Trophoblast cell (in vitro differentiated cells and primary cell): ENCODE results near the gene ASB9.

Source experiments
- DNase-seq, 2 donors: peaks; one replicate each; pipeline ENCODE4 v3.0.0-alpha.2; 2016
- H2AFZ ChIP-seq: 2 replicates; pipeline ENCODE4 v1.6.1; 2013; ENCODE audit warnings: low read length, moderate library complexity, mild to moderate bottlenecking; ENCODE audit not compliant: insufficient read depth, poor library complexity
- H2AK5ac ChIP-seq: 2 replicates; pipeline ENCODE4 v1.6.1; 2013; ENCODE audit warnings: mild to moderate bottlenecking, low read length
- H2BK120ac ChIP-seq: 2 replicates; pipeline ENCODE4 v1.6.1; 2013; ENCODE audit warnings: low read length, mild to moderate bottlenecking, moderate library complexity; ENCODE audit not compliant: insufficient read depth, poor library complexity
- H2BK12ac ChIP-seq: 2 replicates; pipeline ENCODE4 v1.6.1; 2013; ENCODE audit warnings: mild to moderate bottlenecking, low read length, moderate library complexity
- H2BK5ac ChIP-seq: 2 replicates; pipeline ENCODE4 v1.6.1; 2013; ENCODE audit warnings: low read length, low read depth, moderate library complexity, mild to moderate bottlenecking; ENCODE audit not compliant: poor library complexity
- H3K14ac ChIP-seq: 2 replicates; pipeline ENCODE4 v1.6.1; 2013; ENCODE audit warnings: mild to moderate bottlenecking, low read length
- H3K18ac ChIP-seq: 2 replicates; pipeline ENCODE4 v1.6.1; 2013; ENCODE audit warnings: mild to moderate bottlenecking, low read length
- H3K23ac ChIP-seq: 2 replicates; pipeline ENCODE4 v1.6.1; 2013; ENCODE audit warnings: low read length
- H3K27ac ChIP-seq: 2 replicates; pipeline ENCODE4 v1.5.1; 2013; ENCODE audit warnings: low read depth, mild to moderate bottlenecking, inconsistent platforms, low read length, moderate library complexity
- H3K27me3 ChIP-seq: 2 replicates; pipeline ENCODE4 v1.6.1; 2013; ENCODE audit warnings: inconsistent platforms, mild to moderate bottlenecking, low read length, moderate library complexity; ENCODE audit not compliant: insufficient read depth
- H3K36me3 ChIP-seq, 2 experiments: 1 replicate in 1 of 2; 2 replicates in 1 of 2; pipeline ENCODE4 v1.6.1; 2013; ENCODE audit warnings: low read length in 2 of 2, mild to moderate bottlenecking in 2 of 2, moderate library complexity in 1 of 2; ENCODE audit not compliant: insufficient read depth in 2 of 2, control insufficient read depth in 1 of 2
- H3K4ac ChIP-seq: 2 replicates; pipeline ENCODE4 v1.6.1; 2013; ENCODE audit warnings: low read depth, mild to moderate bottlenecking, low read length, moderate library complexity
- H3K4me1 ChIP-seq, 2 experiments: 1 replicate in 1 of 2; 2 replicates in 1 of 2; pipeline ENCODE4 v1.6.1; 2013; ENCODE audit warnings: low read length in 2 of 2, mild to moderate bottlenecking in 2 of 2, moderate library complexity in 1 of 2; ENCODE audit not compliant: insufficient read depth in 2 of 2, control insufficient read depth in 1 of 2
- H3K4me2 ChIP-seq: 2 replicates; pipeline ENCODE4 v1.6.1; 2013; ENCODE audit warnings: inconsistent platforms, mild to moderate bottlenecking, low read length, moderate library complexity
- H3K4me3 ChIP-seq: 2 replicates; pipeline ENCODE4 v1.5.1; 2013; ENCODE audit warnings: mild to moderate bottlenecking, low read depth, low read length, inconsistent platforms
- H3K79me1 ChIP-seq: one replicate; pipeline ENCODE4 v1.6.1; 2013; ENCODE audit warnings: low read length
- H3K79me2 ChIP-seq: 2 replicates; pipeline ENCODE4 v1.6.1; 2013; ENCODE audit warnings: low read length, mild to moderate bottlenecking; ENCODE audit not compliant: control insufficient read depth, insufficient read depth, poor library complexity
- H3K9ac ChIP-seq: 2 replicates; pipeline ENCODE4 v1.6.1; 2013; ENCODE audit warnings: mild to moderate bottlenecking, low read length
- H3K9me3 ChIP-seq: 2 replicates; pipeline ENCODE4 v1.6.1; 2013; ENCODE audit warnings: low read depth, mild to moderate bottlenecking, control low read depth, inconsistent platforms, low read length; ENCODE audit not compliant: insufficient read depth
- H4K12ac ChIP-seq: 2 replicates; pipeline ENCODE4 v1.6.1; 2013; ENCODE audit warnings: low read depth, mild to moderate bottlenecking, low read length, moderate library complexity
- H4K8ac ChIP-seq: 2 replicates; pipeline ENCODE4 v1.6.1; 2013; ENCODE audit warnings: low read depth, mild to moderate bottlenecking, low read length, moderate library complexity
- H4K91ac ChIP-seq: one replicate; pipeline ENCODE4 v1.6.1; 2013; ENCODE audit warnings: low read depth, mild to moderate bottlenecking, low read length, moderate library complexity
- WGBS: extraction: QIAGEN DNeasy Blood & Tissue Kit; methylation state at CpG from one replicate; pipeline ENCODE4 v1.1.7; 2013; ENCODE audit warnings: missing lambda C conversion rate; ENCODE audit not compliant: insufficient read length, insufficient coverage; ENCODE audit errors: extremely low coverage; 5-methylcytosine and 5-hydroxymethylcytosine counted together

Gene ASB9

GRCh38 chrX:15209096-15209495, 60.8 kb downstream of the ASB9 start:
- no peak overlapping the region for H4K91ac ChIP-seq
- no CpG with 5 or more reads among the region's 3 CpGs for WGBS
- H3K14ac ChIP-seq = no peak overlapping the region
- no peak overlapping the region for H4K8ac ChIP-seq
- no peak overlapping the region for H3K4ac ChIP-seq
- H3K4me2 ChIP-seq = no peak overlapping the region
- H3K79me1 ChIP-seq = no peaks in the 10 kb centered on the region
- H2AK5ac ChIP-seq = no peak overlapping the region
- no peak overlapping the region for H3K18ac ChIP-seq
- H2BK5ac ChIP-seq = no peak overlapping the region
- DNase-seq = no peak
- no peak overlapping the region for H4K12ac ChIP-seq
- H3K27ac ChIP-seq = no peak overlapping the region
- H3K79me2 ChIP-seq = no peaks in the 10 kb centered on the region
- no peaks in the 10 kb centered on the region for H3K36me3 ChIP-seq
- H3K27me3 ChIP-seq = no peaks in the 10 kb centered on the region
- H2AFZ ChIP-seq = no peak overlapping the region
- no peak overlapping the region for H2BK12ac ChIP-seq
- H2BK120ac ChIP-seq = no peak overlapping the region
- no peaks in the 10 kb centered on the region for H3K9me3 ChIP-seq
- no peak overlapping the region for H3K23ac ChIP-seq
- H3K9ac ChIP-seq = no peak overlapping the region
- H3K4me1 ChIP-seq = no peaks in the 10 kb centered on the region
- no peak overlapping the region for H3K4me3 ChIP-seq

- Histone ChIP-seq H3K14ac (no peak overlapping the region), H3K4me3 (no peak overlapping the region), H3K27ac (no peak overlapping the region), H3K4ac (no peak overlapping the region), H3K4me2 (no peak overlapping the region), H3K27me3 (no peaks in the 10 kb centered on the region), H3K79me2 (no peaks in the 10 kb centered on the region), H2BK5ac (no peak overlapping the region), H3K36me3 (no peaks in the 10 kb centered on the region), H3K4me1 (no peaks in the 10 kb centered on the region), H3K9me3 (no peaks in the 10 kb centered on the region), H3K9ac (no peak overlapping the region), H2BK12ac (no peak overlapping the region), H2BK120ac (no peak overlapping the region), H3K23ac (no peak overlapping the region), H2AK5ac (no peak overlapping the region), H3K18ac (no peak overlapping the region), H4K91ac (no peak overlapping the region), H3K79me1 (no peaks in the 10 kb centered on the region), H2AFZ (no peak overlapping the region), H4K8ac (no peak overlapping the region), H4K12ac (no peak overlapping the region)
- no CpG with 5 or more reads among the region's 3 CpGs for WGBS
- no peak for DNase-seq
Measured at GRCh38 chrX:15207994-15208393, 61.9 kb downstream of the ASB9 start.

GRCh38 chrX:15207384-15207783, 62.5 kb downstream of the ASB9 start:
- Histone ChIP-seq H3K36me3 (no peaks in the 10 kb centered on the region), H2BK5ac (no peak overlapping the region), H3K79me2 (no peaks in the 10 kb centered on the region), H3K18ac (no peak overlapping the region), H3K27me3 (no peaks in the 10 kb centered on the region), H3K4me1 (no peaks in the 10 kb centered on the region), H3K4me3 (no peak overlapping the region), H2BK120ac (no peak overlapping the region), H3K79me1 (no peaks in the 10 kb centered on the region), H4K91ac (no peak overlapping the region), H3K9ac (no peak overlapping the region), H2AK5ac (no peak overlapping the region), H3K9me3 (no peaks in the 10 kb centered on the region), H3K23ac (no peak overlapping the region), H3K4ac (no peak overlapping the region), H4K12ac (no peak overlapping the region), H2BK12ac (no peak overlapping the region), H4K8ac (no peak overlapping the region), H3K4me2 (no peak overlapping the region), H3K14ac (no peak overlapping the region), H3K27ac (no peak overlapping the region), H2AFZ (no peak overlapping the region)
- no peak for DNase-seq
- no CpG with 5 or more reads among the region's 1 CpG for WGBS

GRCh38 chrX:15206306-15206705, 63.6 kb downstream of the ASB9 start:
- Histone ChIP-seq H2BK12ac (no peak overlapping the region), H3K27me3 (no peaks in the 10 kb centered on the region), H3K36me3 (no peaks in the 10 kb centered on the region), H2BK120ac (no peak overlapping the region), H3K4me3 (no peak overlapping the region), H4K12ac (no peak overlapping the region), H3K79me1 (no peaks in the 10 kb centered on the region), H3K9ac (no peak overlapping the region), H3K14ac (no peak overlapping the region), H3K23ac (no peak overlapping the region), H3K27ac (no peak overlapping the region), H3K9me3 (no peaks in the 10 kb centered on the region), H3K4me2 (no peak overlapping the region), H2BK5ac (no peak overlapping the region), H2AFZ (no peak overlapping the region), H3K18ac (no peak overlapping the region), H3K4me1 (no peaks in the 10 kb centered on the region), H4K8ac (no peak overlapping the region), H3K4ac (no peak overlapping the region), H4K91ac (no peak overlapping the region), H3K79me2 (no peaks in the 10 kb centered on the region), H2AK5ac (no peak overlapping the region)
- no CpG with 5 or more reads among the region's 1 CpG for WGBS
- no peak for DNase-seq
